H9 (cell line): ENCODE results near the gene TRIM56. TPM values are rescaled to one million over a fixed set of nuclear protein-coding genes. Genes with fewer than 3 reads are reported as not detected.

ENCODE experiments used
- DNase-seq: peaks from one replicate; pipeline ENCODE4 v3.0.0-alpha.2; 2017
- H2AFZ ChIP-seq: one replicate; pipeline ENCODE4 v1.6.1; 2013; ENCODE audit warnings: mild to moderate bottlenecking, low read length, control low read depth, moderate library complexity
- H2AK5ac ChIP-seq: 2 replicates; pipeline ENCODE4 v1.6.1; 2013; ENCODE audit warnings: low read length, control low read depth, mixed read lengths; ENCODE audit not compliant: insufficient read length
- H2BK120ac ChIP-seq: one replicate; pipeline ENCODE4 v1.6.1; 2013; ENCODE audit warnings: low read depth, mild to moderate bottlenecking, low read length, control low read depth, inconsistent platforms; ENCODE audit not compliant: poor library complexity, severe bottlenecking
- H2BK12ac ChIP-seq: 2 replicates; pipeline ENCODE4 v1.6.1; 2013; ENCODE audit warnings: low read length, control low read depth, mixed read lengths, low read depth; ENCODE audit not compliant: insufficient read length
- H2BK15ac ChIP-seq: 2 replicates; pipeline ENCODE4 v1.6.1; 2013; ENCODE audit warnings: low read depth, low read length, control low read depth
- H2BK20ac ChIP-seq: one replicate; pipeline ENCODE4 v1.6.1; 2013; ENCODE audit warnings: low read depth, mild to moderate bottlenecking, low read length, control low read depth, inconsistent platforms; ENCODE audit not compliant: poor library complexity, severe bottlenecking
- H2BK5ac ChIP-seq: 2 replicates; pipeline ENCODE4 v1.6.1; 2013; ENCODE audit warnings: low read length, control low read depth, mixed read lengths; ENCODE audit not compliant: insufficient read length
- H3K14ac ChIP-seq: 2 replicates; pipeline ENCODE4 v1.6.1; 2013; ENCODE audit warnings: low read length, control low read depth; ENCODE audit not compliant: insufficient read depth
- H3K18ac ChIP-seq: 2 replicates; pipeline ENCODE4 v1.6.1; 2013; ENCODE audit warnings: low read depth, mild to moderate bottlenecking, mixed read lengths, low read length, control low read depth; ENCODE audit not compliant: insufficient read length
- H3K23ac ChIP-seq: 2 replicates; pipeline ENCODE4 v1.6.1; 2013; ENCODE audit warnings: low read length, control low read depth, mixed read lengths, low read depth; ENCODE audit not compliant: insufficient read length
- H3K23me2 ChIP-seq: 2 replicates; pipeline ENCODE4 v1.6.1; 2013; ENCODE audit warnings: low read depth, mild to moderate bottlenecking, mixed read lengths, low read length, control low read depth; ENCODE audit not compliant: insufficient read length, poor library complexity, severe bottlenecking
- H3K27ac ChIP-seq: 2 replicates; pipeline ENCODE4 v1.5.1; 2013; ENCODE audit warnings: low read length, control low read depth, mixed read lengths, low read depth; ENCODE audit not compliant: insufficient read length
- H3K27me3 ChIP-seq: 2 replicates; pipeline ENCODE4 v1.6.1; 2013; ENCODE audit warnings: low read length, control low read depth, inconsistent platforms; ENCODE audit not compliant: insufficient read depth
- H3K4ac ChIP-seq: 2 replicates; pipeline ENCODE4 v1.6.1; 2013; ENCODE audit warnings: low read depth, mild to moderate bottlenecking, control low read depth, inconsistent platforms, low read length, moderate library complexity
- H3K4me1 ChIP-seq: 2 replicates; pipeline ENCODE4 v1.6.1; 2013; ENCODE audit warnings: low read length, control low read depth, inconsistent platforms; ENCODE audit not compliant: insufficient read depth
- H3K4me2 ChIP-seq: 2 replicates; pipeline ENCODE4 v1.6.1; 2013; ENCODE audit warnings: low read length, control low read depth, mixed read lengths; ENCODE audit not compliant: insufficient read length, insufficient read depth
- H3K56ac ChIP-seq: 2 replicates; pipeline ENCODE4 v1.6.1; 2013; ENCODE audit warnings: low read depth, mild to moderate bottlenecking, mixed read lengths, low read length, control low read depth; ENCODE audit not compliant: insufficient read length
- H3K79me1 ChIP-seq: 2 replicates; pipeline ENCODE4 v1.6.1; 2013; ENCODE audit warnings: low read depth, mild to moderate bottlenecking, moderate library complexity, low read length, control low read depth, inconsistent platforms; ENCODE audit not compliant: insufficient read depth, poor library complexity, severe bottlenecking
- H3K79me2 ChIP-seq: 2 replicates; pipeline ENCODE4 v1.6.1; 2013; ENCODE audit warnings: low read length, control low read depth, inconsistent platforms; ENCODE audit not compliant: insufficient read depth
- H3K9ac ChIP-seq: 2 replicates; pipeline ENCODE4 v1.6.1; 2013; ENCODE audit warnings: low read length, control low read depth, mixed read lengths; ENCODE audit not compliant: insufficient read length; ENCODE audit errors: extremely low read depth
- H3K9me3 ChIP-seq: one replicate; pipeline ENCODE4 v1.6.1; 2013; ENCODE audit warnings: low read depth, low read length, inconsistent platforms; ENCODE audit not compliant: control insufficient read depth
- H3T11ph ChIP-seq: one replicate; pipeline ENCODE4 v1.6.1; 2013; ENCODE audit warnings: mild to moderate bottlenecking, low read length, control low read depth, inconsistent platforms
- H4K20me1 ChIP-seq: one replicate; pipeline ENCODE4 v1.6.1; 2013; ENCODE audit not compliant: control insufficient read depth, insufficient read length, insufficient read depth
- H4K5ac ChIP-seq: 2 replicates; pipeline ENCODE4 v1.6.1; 2013; ENCODE audit warnings: low read depth, mild to moderate bottlenecking, mixed read lengths, low read length, control low read depth; ENCODE audit not compliant: insufficient read length
- H4K8ac ChIP-seq: replicated peaks from 2 replicates; pipeline ENCODE4 v1.6.1; 2013; ENCODE audit warnings: low read length, control low read depth, mixed read lengths, low read depth; ENCODE audit not compliant: insufficient read length
- H4K91ac ChIP-seq: 2 replicates; pipeline ENCODE4 v1.6.1; 2013; ENCODE audit warnings: low read depth, mild to moderate bottlenecking, moderate library complexity, mixed read lengths, low read length, control low read depth; ENCODE audit not compliant: insufficient read length
- H3K27ac Mint-ChIP-seq, 3 experiments: 2 replicates in 2 of 3; 3 replicates in 1 of 3; pipeline ENCODE4 v1.8.0; 2020 to 2021; ENCODE audit warnings: mixed read lengths in 3 of 3, mild to moderate bottlenecking in 1 of 3, moderate library complexity in 1 of 3
- H3K27me3 Mint-ChIP-seq: 2 replicates; pipeline ENCODE4 v1.8.0; 2021; ENCODE audit warnings: low read depth, mild to moderate bottlenecking, moderate library complexity, mixed read lengths
- H3K36me3 Mint-ChIP-seq, 3 experiments: 2 replicates in 2 of 3; 3 replicates in 1 of 3; pipeline ENCODE4 v1.8.0; 2020 to 2021; ENCODE audit warnings: low read depth in 3 of 3, mixed read lengths in 3 of 3; ENCODE audit not compliant: insufficient read depth in 1 of 3
- H3K4me1 Mint-ChIP-seq, 2 experiments: 2 replicates each; pipeline ENCODE4 v1.8.0; 2020; ENCODE audit warnings: mixed read lengths in 2 of 2
- H3K4me3 Mint-ChIP-seq, 2 experiments: 2 replicates in 1 of 2; 3 replicates in 1 of 2; pipeline ENCODE4 v1.8.0; 2020 to 2021; ENCODE audit warnings: mild to moderate bottlenecking in 2 of 2, mixed read lengths in 2 of 2, moderate library complexity in 1 of 2
- H3K9me3 Mint-ChIP-seq, 2 experiments: 2 replicates in 1 of 2; 3 replicates in 1 of 2; pipeline ENCODE4 v1.8.0; 2020; ENCODE audit warnings: mild to moderate bottlenecking in 2 of 2, mixed read lengths in 2 of 2, moderate library complexity in 1 of 2
- WGBS: extraction: QIAGEN DNeasy Blood & Tissue Kit; methylation state at CpG from one replicate; pipeline ENCODE4 v1.1.7; 2013; ENCODE audit warnings: missing lambda C conversion rate, low lambda C conversion rate, mixed read lengths; ENCODE audit not compliant: insufficient read length; ENCODE audit errors: extremely low coverage; 5-methylcytosine and 5-hydroxymethylcytosine counted together
- total RNA-seq: library from RNA; stranded (reverse); gene quantifications from 2 replicates; pipeline ENCODE4 v1.2.1, GENCODE V29; 2021
- TF ChIP-seq, protein P1 (sequence below): fragments of 200-600 bp; sonication (generic); conservative IDR thresholded peaks from 3 replicates; pipeline ENCODE4 v1.8.0; 2021; ENCODE audit warnings: antibody characterized with exemption, mild to moderate bottlenecking

The TRIM56 gene
- total RNA-seq, 1 experiment from 2014 or later: 21.8 TPM

DNA sequence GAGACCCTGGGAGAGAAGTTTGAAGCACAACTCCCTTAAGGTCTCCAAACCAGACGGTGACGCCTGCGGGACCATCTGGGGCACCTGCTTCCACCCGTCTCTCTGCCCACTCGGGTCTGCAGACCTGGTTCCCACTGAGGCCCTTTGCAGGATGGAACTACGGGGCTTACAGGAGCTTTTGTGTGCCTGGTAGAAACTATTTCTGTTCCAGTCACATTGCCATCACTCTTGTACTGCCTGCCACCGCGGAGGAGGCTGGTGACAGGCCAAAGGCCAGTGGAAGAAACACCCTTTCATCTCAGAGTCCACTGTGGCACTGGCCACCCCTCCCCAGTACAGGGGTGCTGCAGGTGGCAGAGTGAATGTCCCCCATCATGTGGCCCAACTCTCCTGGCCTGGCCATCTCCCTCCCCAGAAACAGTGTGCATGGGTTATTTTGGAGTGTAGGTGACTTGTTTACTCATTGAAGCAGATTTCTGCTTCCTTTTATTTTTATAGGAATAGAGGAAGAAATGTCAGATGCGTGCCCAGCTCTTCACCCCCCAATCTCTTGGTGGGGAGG is 52.5 kb downstream of the TRIM56 start:
- no peaks in the 10 kb centered on the region for H3K27me3 ChIP-seq
- no peaks in the 10 kb centered on the region for H3K9me3 Mint-ChIP-seq
- H3K4ac ChIP-seq: no peak overlapping the region
- no peak overlapping the region for H3K14ac ChIP-seq
- no peak overlapping the region for H2BK20ac ChIP-seq
- no peak overlapping the region for H3K4me2 ChIP-seq
- no peak overlapping the region for H2AK5ac ChIP-seq
- H2BK12ac ChIP-seq: no peak overlapping the region
- H4K5ac ChIP-seq: no peak overlapping the region
- whole genome bisulfite sequencing: no CpG with 5 or more reads among the region's 9 CpGs
- H2BK120ac ChIP-seq: no peak overlapping the region
- no peak overlapping the region for H2BK15ac ChIP-seq
- TF ChIP-seq, protein P1, sequence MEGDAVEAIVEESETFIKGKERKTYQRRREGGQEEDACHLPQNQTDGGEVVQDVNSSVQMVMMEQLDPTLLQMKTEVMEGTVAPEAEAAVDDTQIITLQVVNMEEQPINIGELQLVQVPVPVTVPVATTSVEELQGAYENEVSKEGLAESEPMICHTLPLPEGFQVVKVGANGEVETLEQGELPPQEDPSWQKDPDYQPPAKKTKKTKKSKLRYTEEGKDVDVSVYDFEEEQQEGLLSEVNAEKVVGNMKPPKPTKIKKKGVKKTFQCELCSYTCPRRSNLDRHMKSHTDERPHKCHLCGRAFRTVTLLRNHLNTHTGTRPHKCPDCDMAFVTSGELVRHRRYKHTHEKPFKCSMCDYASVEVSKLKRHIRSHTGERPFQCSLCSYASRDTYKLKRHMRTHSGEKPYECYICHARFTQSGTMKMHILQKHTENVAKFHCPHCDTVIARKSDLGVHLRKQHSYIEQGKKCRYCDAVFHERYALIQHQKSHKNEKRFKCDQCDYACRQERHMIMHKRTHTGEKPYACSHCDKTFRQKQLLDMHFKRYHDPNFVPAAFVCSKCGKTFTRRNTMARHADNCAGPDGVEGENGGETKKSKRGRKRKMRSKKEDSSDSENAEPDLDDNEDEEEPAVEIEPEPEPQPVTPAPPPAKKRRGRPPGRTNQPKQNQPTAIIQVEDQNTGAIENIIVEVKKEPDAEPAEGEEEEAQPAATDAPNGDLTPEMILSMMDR: no peak
- peak overlapping the region in 1 of 3 experiments; percentile 98; a peak in 2 of 7 replicates for H3K27ac Mint-ChIP-seq
- H3K36me3 Mint-ChIP-seq: peaks cover 0 to 20% (median 0%) of the 10 kb centered on the region in 3 experiments; a peak in 2 of 7 replicates
- H3K18ac ChIP-seq: no peak overlapping the region
- H4K8ac ChIP-seq: no peak overlapping the region
- no peaks in the 10 kb centered on the region for H3K79me1 ChIP-seq
- H3K23ac ChIP-seq: no peak overlapping the region
- H4K20me1 ChIP-seq: no peaks in the 10 kb centered on the region
- no peak overlapping the region for H2AFZ ChIP-seq
- no peak overlapping the region for H3T11ph ChIP-seq
- H3K23me2 ChIP-seq: peaks cover 3% of the 10 kb centered on the region
- no peaks in the 10 kb centered on the region; the same call in 1 of the 2 replicates for H3K27me3 Mint-ChIP-seq
- H3K4me1 Mint-ChIP-seq: peaks cover 38 to 41% of the 10 kb centered on the region in 2 experiments
- H3K56ac ChIP-seq: no peak overlapping the region
- no peak overlapping the region; a peak in 1 of 5 replicates for H3K4me3 Mint-ChIP-seq
- no peaks in the 10 kb centered on the region for H3K79me2 ChIP-seq
- no peaks in the 10 kb centered on the region for H3K9me3 ChIP-seq
- H4K91ac ChIP-seq: no peak overlapping the region
- H3K27ac ChIP-seq: no peak overlapping the region
- no peak overlapping the region for H3K9ac ChIP-seq
- no peak for DNase-seq
- H3K4me1 ChIP-seq: no peaks in the 10 kb centered on the region; the same call in 1 of the 2 replicates
- no peak overlapping the region for H2BK5ac ChIP-seq
